HCT116 (cell line): ENCODE data around the gene TMEM135. TPM values are rescaled to one million over a fixed set of nuclear protein-coding genes. Genes with fewer than 3 reads are reported as not detected.

Experiments used
- ATAC-seq: fragments of 200-7000 bp; cut with Tn5 transposase; 2 replicates; pipeline ENCODE4 v1.9.1; 2020; ENCODE audit warnings: mild to moderate bottlenecking, moderate library complexity
- BruUV-seq: library from RNA; stranded (reverse); fragments of 400-500 nt; replicated peaks from 2 replicates; lab custom pipeline; 2021; lab: Mats Ljungman, UMichigan
- CTCF ChIA-PET: fragments of 300-600 bp; sonication (Branson Sonifier 250); formaldehyde crosslinking; loops from one replicate; lab custom pipeline; 2021; ENCODE audit warnings: antibody characterized with exemption; lab: Charles Lee
- POLR2A ChIA-PET: fragments of 300-600, 350-600 bp; sonication (Branson Sonifier 250); formaldehyde crosslinking; loops from one replicate; lab custom pipeline; 2021; ENCODE audit warnings: antibody characterized with exemption; lab: Charles Lee
- RAD21 ChIA-PET, 2 experiments: fragments of 300-600 bp; sonication (Branson Sonifier 250); formaldehyde crosslinking; loops; one replicate each; lab custom pipeline; 2023; ENCODE audit warnings: low total read pairs in 2 of 2; ENCODE audit not compliant: uncharacterized antibody in 2 of 2, unreplicated experiment in 2 of 2, low non-redundant PET in 1 of 2; lab: Charles Lee
- DNase-seq: peaks from one replicate; pipeline ENCODE4 v3.0.0-alpha.2; 2010; ENCODE audit warnings: low read depth, low spot score
- H2AFZ ChIP-seq: fragments of 200-600 bp; shearing (Covaris generic), sonication (generic); 2 replicates; pipeline ENCODE4 v1.6.1; 2017; ENCODE audit warnings: low read depth, mixed run types, mixed read lengths, antibody characterized with exemption, low read length; ENCODE audit not compliant: poor library complexity, severe bottlenecking
- H3K27ac ChIP-seq: 2 replicates; pipeline ENCODE4 v1.5.1; 2012; ENCODE audit warnings: low read depth, low read length
- H3K27me3 ChIP-seq: fragments of 200-600 bp; sonication (generic); 2 replicates; pipeline ENCODE4 v1.6.1; 2016; ENCODE audit warnings: mixed run types, low read length, mixed read lengths; ENCODE audit not compliant: insufficient read depth
- H3K36me3 ChIP-seq, 2 experiments: fragments of 200-500 bp in 1 of 2; fragments of 200-600 bp in 1 of 2; sonication (Bioruptor generic) in 1 of 2; sonication (generic) in 1 of 2; 2 replicates each; pipeline versions ENCODE4 v1.5.1 to v1.6.1; 2014 to 2016; ENCODE audit warnings: low read length in 2 of 2, inconsistent platforms in 1 of 2, mixed read lengths in 1 of 2, mixed run types in 1 of 2; ENCODE audit not compliant: insufficient read depth in 2 of 2, control insufficient read depth in 1 of 2
- H3K4me1 ChIP-seq, 2 experiments: fragments of 200-600 bp in 1 of 2; sonication (generic) in 1 of 2; 2 replicates each; pipeline versions ENCODE4 v1.5.1 to v1.6.1; 2012 to 2017; ENCODE audit warnings: low read length in 2 of 2, inconsistent platforms in 1 of 2, mild to moderate bottlenecking in 1 of 2, mixed read lengths in 1 of 2, mixed run types in 1 of 2, moderate library complexity in 1 of 2; ENCODE audit not compliant: insufficient read depth in 2 of 2, control insufficient read depth in 1 of 2
- H3K4me2 ChIP-seq: fragments of 200-600 bp; sonication (generic); 2 replicates; pipeline ENCODE4 v1.6.1; 2017; ENCODE audit warnings: mixed run types, low read length, mixed read lengths
- H3K4me3 ChIP-seq, 2 experiments: fragments of 200-600 bp in 1 of 2; sonication (generic) in 1 of 2; replicated peaks in 1 of 2; 2 replicates each; pipeline ENCODE4 v1.5.1; 2011 to 2016; ENCODE audit warnings: low read length in 2 of 2, control low read depth in 1 of 2, low read depth in 1 of 2, mild to moderate bottlenecking in 1 of 2, mixed read lengths in 1 of 2, mixed run types in 1 of 2
- H3K79me2 ChIP-seq: fragments of 200-600 bp; sonication (generic); 2 replicates; pipeline ENCODE4 v1.6.1; 2017; ENCODE audit warnings: mild to moderate bottlenecking, mixed run types, low read length, moderate library complexity, mixed read lengths; ENCODE audit not compliant: insufficient read depth
- H3K9ac ChIP-seq: fragments of 200-600 bp; sonication (generic); 2 replicates; pipeline ENCODE4 v1.6.1; 2016; ENCODE audit warnings: low read length, mixed read lengths
- H3K9me2 ChIP-seq: fragments of 200-600 bp; sonication (generic), shearing (Covaris generic); 2 replicates; pipeline ENCODE4 v1.6.1; 2017; ENCODE audit warnings: mixed run types, mild to moderate bottlenecking, moderate library complexity; ENCODE audit not compliant: insufficient read depth
- H3K9me3 ChIP-seq, 2 experiments: fragments of 200-500 bp in 1 of 2; fragments of 200-600 bp in 1 of 2; sonication (Bioruptor generic) in 1 of 2; sonication (generic) in 1 of 2; 2 replicates each; pipeline ENCODE4 v1.6.1; 2014 to 2017; ENCODE audit warnings: low read length in 2 of 2, mixed read lengths in 2 of 2, inconsistent platforms in 1 of 2, low read depth in 1 of 2, mild to moderate bottlenecking in 1 of 2, mixed run types in 1 of 2, moderate library complexity in 1 of 2; ENCODE audit not compliant: control insufficient read depth in 1 of 2, insufficient read depth in 1 of 2
- H4K20me1 ChIP-seq: fragments of 200-600 bp; sonication (generic), shearing (Covaris generic); 2 replicates; pipeline ENCODE4 v1.6.1; 2017; ENCODE audit warnings: mixed run types, mild to moderate bottlenecking, moderate library complexity; ENCODE audit not compliant: insufficient read depth
- EGR1 ChIP-seq: IDR thresholded peaks from 2 replicates; pipeline ENCODE4 v1.6.1; 2012; ENCODE audit warnings: low read depth
- ELF1 ChIP-seq: IDR thresholded peaks from 2 replicates; pipeline ENCODE4 v1.6.1; 2012; ENCODE audit warnings: low read depth, borderline replicate concordance
- EZH2 ChIP-seq: fragments of 200-600 bp; sonication (generic); IDR thresholded peaks from 2 replicates; pipeline ENCODE4 v1.6.1; 2017; ENCODE audit warnings: antibody characterized with exemption, mixed run types
- FOSL1 ChIP-seq: IDR thresholded peaks from 2 replicates; pipeline ENCODE4 v1.6.1; 2012; ENCODE audit warnings: low read depth
- MAX ChIP-seq: IDR thresholded peaks from 2 replicates; pipeline ENCODE4 v1.6.1; 2012
- POLR2AphosphoS5 ChIP-seq: IDR thresholded peaks from 2 replicates; pipeline ENCODE4 v1.6.1; 2011; ENCODE audit warnings: mild to moderate bottlenecking, low read depth, low read length, moderate library complexity
- YY1 ChIP-seq: IDR thresholded peaks from 2 replicates; pipeline ENCODE4 v1.6.1; 2011; ENCODE audit warnings: low read length, low read depth, moderate library complexity, mild to moderate bottlenecking; ENCODE audit not compliant: insufficient replicate concordance; ENCODE audit errors: extremely low read depth
- ZBTB33 ChIP-seq: IDR thresholded peaks from 2 replicates; pipeline ENCODE4 v1.6.1; 2011; ENCODE audit warnings: mild to moderate bottlenecking, low read length, moderate library complexity; ENCODE audit not compliant: insufficient replicate concordance; ENCODE audit errors: extremely low read depth
- intact Hi-C: fragments of 100-400 bp; cut with micrococcal nuclease; formaldehyde crosslinking; loops from 2 replicates; pipeline ENCODE4 v1.10.0; 2022
- total RNA-seq: library from RNA; stranded (reverse); gene quantifications from one replicate; pipeline ENCODE4 v1.2.1, GENCODE V29; 2021; ENCODE audit not compliant: unreplicated experiment
- TF ChIP-seq, protein P1 (sequence below): IDR thresholded peaks from 2 replicates; pipeline ENCODE4 v1.6.1; 2012; ENCODE audit warnings: low read depth
- TF ChIP-seq, protein P2 (sequence below), 3 experiments: fragments of 200-600 bp in 1 of 3; sonication (generic) in 1 of 3; IDR thresholded peaks in 2 of 3; conservative IDR thresholded peaks in 1 of 3; 2 replicates each; pipeline ENCODE4 v1.5.1; 2012 to 2017; ENCODE audit warnings: low read depth in 2 of 3, low read length in 2 of 3, antibody characterized with exemption in 1 of 3, borderline replicate concordance in 1 of 3, control low read depth in 1 of 3, mild to moderate bottlenecking in 1 of 3, mixed read lengths in 1 of 3, mixed run types in 1 of 3, moderate library complexity in 1 of 3; ENCODE audit not compliant: insufficient read depth in 1 of 3

Gene TMEM135
- total RNA-seq, 1 experiment from 2014 or later: 50.6 TPM

- Histone ChIP-seq H3K9me2 (no peaks in the 10 kb centered on the region), H3K27ac (no peak overlapping the region), H3K9ac (no peak overlapping the region), H3K79me2 (no peaks in the 10 kb centered on the region), H3K27me3 (no peaks in the 10 kb centered on the region), H3K9me3 (no peaks in the 10 kb centered on the region), H3K4me1 (no peaks in the 10 kb centered on the region), H3K4me2 (no peak overlapping the region), H4K20me1 (no peaks in the 10 kb centered on the region), H2AFZ (no peak overlapping the region), H3K4me3 (no peak overlapping the region), H3K36me3 (no peaks in the 10 kb centered on the region)
- POLR2A ChIA-PET: no interaction called here
- CTCF ChIA-PET: no interaction called here
- ATAC-seq (no peak), DNase-seq (no peak)
- TF ChIP-seq EGR1 (no peak), POLR2AphosphoS5 (no peak), EZH2 (no peak), YY1 (no peak), FOSL1 (no peak), ELF1 (no peak), ZBTB33 (no peak), MAX (no peak)
- TF ChIP-seq, protein P1, sequence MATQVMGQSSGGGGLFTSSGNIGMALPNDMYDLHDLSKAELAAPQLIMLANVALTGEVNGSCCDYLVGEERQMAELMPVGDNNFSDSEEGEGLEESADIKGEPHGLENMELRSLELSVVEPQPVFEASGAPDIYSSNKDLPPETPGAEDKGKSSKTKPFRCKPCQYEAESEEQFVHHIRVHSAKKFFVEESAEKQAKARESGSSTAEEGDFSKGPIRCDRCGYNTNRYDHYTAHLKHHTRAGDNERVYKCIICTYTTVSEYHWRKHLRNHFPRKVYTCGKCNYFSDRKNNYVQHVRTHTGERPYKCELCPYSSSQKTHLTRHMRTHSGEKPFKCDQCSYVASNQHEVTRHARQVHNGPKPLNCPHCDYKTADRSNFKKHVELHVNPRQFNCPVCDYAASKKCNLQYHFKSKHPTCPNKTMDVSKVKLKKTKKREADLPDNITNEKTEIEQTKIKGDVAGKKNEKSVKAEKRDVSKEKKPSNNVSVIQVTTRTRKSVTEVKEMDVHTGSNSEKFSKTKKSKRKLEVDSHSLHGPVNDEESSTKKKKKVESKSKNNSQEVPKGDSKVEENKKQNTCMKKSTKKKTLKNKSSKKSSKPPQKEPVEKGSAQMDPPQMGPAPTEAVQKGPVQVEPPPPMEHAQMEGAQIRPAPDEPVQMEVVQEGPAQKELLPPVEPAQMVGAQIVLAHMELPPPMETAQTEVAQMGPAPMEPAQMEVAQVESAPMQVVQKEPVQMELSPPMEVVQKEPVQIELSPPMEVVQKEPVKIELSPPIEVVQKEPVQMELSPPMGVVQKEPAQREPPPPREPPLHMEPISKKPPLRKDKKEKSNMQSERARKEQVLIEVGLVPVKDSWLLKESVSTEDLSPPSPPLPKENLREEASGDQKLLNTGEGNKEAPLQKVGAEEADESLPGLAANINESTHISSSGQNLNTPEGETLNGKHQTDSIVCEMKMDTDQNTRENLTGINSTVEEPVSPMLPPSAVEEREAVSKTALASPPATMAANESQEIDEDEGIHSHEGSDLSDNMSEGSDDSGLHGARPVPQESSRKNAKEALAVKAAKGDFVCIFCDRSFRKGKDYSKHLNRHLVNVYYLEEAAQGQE: no peak
- TF ChIP-seq, protein P2, sequence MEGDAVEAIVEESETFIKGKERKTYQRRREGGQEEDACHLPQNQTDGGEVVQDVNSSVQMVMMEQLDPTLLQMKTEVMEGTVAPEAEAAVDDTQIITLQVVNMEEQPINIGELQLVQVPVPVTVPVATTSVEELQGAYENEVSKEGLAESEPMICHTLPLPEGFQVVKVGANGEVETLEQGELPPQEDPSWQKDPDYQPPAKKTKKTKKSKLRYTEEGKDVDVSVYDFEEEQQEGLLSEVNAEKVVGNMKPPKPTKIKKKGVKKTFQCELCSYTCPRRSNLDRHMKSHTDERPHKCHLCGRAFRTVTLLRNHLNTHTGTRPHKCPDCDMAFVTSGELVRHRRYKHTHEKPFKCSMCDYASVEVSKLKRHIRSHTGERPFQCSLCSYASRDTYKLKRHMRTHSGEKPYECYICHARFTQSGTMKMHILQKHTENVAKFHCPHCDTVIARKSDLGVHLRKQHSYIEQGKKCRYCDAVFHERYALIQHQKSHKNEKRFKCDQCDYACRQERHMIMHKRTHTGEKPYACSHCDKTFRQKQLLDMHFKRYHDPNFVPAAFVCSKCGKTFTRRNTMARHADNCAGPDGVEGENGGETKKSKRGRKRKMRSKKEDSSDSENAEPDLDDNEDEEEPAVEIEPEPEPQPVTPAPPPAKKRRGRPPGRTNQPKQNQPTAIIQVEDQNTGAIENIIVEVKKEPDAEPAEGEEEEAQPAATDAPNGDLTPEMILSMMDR (IDR thresholded peaks at IDR 0.05 in 2 of 3, conservative IDR thresholded peaks at IDR 0.05 in 1 of 3; ENCODE audit: borderline replicate concordance in 1 of 3, insufficient read depth in 1 of 3, low read depth in 2 of 3, low read length in 2 of 3): no peak
- RAD21 ChIA-PET: no interaction called here
- no TSS peak for BruUV-seq
- intact Hi-C loops: no loop called here
These were observed 237.4 kb downstream of the TMEM135 start for GRCh38 chr11:87275176-87275575.
